Common myeloid progenitor, CD34-positive (primary cell): Measurements from ENCODE around the gene UBL5.

Experiments
- CTCF ChIA-PET: fragments of 350-600 bp; sonication (Branson Sonifier 250); formaldehyde crosslinking; loops from one replicate; lab custom pipeline; 2021; ENCODE audit warnings: antibody characterized with exemption; lab: Charles Lee
- POLR2A ChIA-PET: fragments of 350-600 bp; sonication (Branson Sonifier 250); formaldehyde crosslinking; loops from one replicate; lab custom pipeline; 2021; ENCODE audit warnings: antibody characterized with exemption; lab: Charles Lee
- DNase-seq, 3 donors: peaks; one replicate each; pipeline versions ENCODE4 v3.0.0 to v3.0.0-alpha.2; 2013
- H3K27ac ChIP-seq, 2 experiments: 1 replicate in 1 of 2; 2 replicates in 1 of 2; pipeline ENCODE4 v1.7.0; 2013; ENCODE audit warnings: inconsistent platforms in 2 of 2, low read length in 2 of 2, mild to moderate bottlenecking in 2 of 2, low read depth in 1 of 2, moderate library complexity in 1 of 2; ENCODE audit not compliant: severe bottlenecking in 2 of 2, insufficient read depth in 1 of 2, poor library complexity in 1 of 2
- H3K27me3 ChIP-seq, 5 experiments: replicated peaks in 2 of 5; 1 replicate in 3 of 5; 2 replicates in 2 of 5; pipeline versions ENCODE4 v1.6.1 to v1.7.0; 2013; ENCODE audit warnings: low read length in 4 of 5, mild to moderate bottlenecking in 2 of 5, moderate library complexity in 2 of 5, inconsistent platforms in 1 of 5; ENCODE audit not compliant: insufficient read depth in 5 of 5, control insufficient read depth in 4 of 5
- H3K36me3 ChIP-seq, 4 experiments: 1 replicate in 2 of 4; 2 replicates in 2 of 4; pipeline versions ENCODE4 v1.6.1 to v1.7.0; 2013; ENCODE audit warnings: low read length in 3 of 4, control low read depth in 1 of 4, mild to moderate bottlenecking in 1 of 4; ENCODE audit not compliant: control insufficient read depth in 4 of 4, insufficient read depth in 4 of 4
- H3K4me1 ChIP-seq, 4 experiments: 1 replicate in 3 of 4; 2 replicates in 1 of 4; pipeline versions ENCODE4 v1.6.1 to v1.7.1; 2013; ENCODE audit warnings: low read length in 3 of 4, mild to moderate bottlenecking in 3 of 4, control low read depth in 1 of 4, inconsistent platforms in 1 of 4, moderate library complexity in 1 of 4; ENCODE audit not compliant: control insufficient read depth in 4 of 4, insufficient read depth in 4 of 4; ENCODE audit errors: control extremely low read depth in 1 of 4
- H3K4me3 ChIP-seq, 7 experiments: 1 replicate in 4 of 7; 2 replicates in 3 of 7; pipeline versions ENCODE4 v1.5.1 to v1.7.0; 2013; ENCODE audit warnings: mild to moderate bottlenecking in 7 of 7, low read length in 6 of 7, moderate library complexity in 6 of 7, inconsistent platforms in 2 of 7, low read depth in 2 of 7, control low read depth in 1 of 7; ENCODE audit not compliant: insufficient read depth in 4 of 7, control insufficient read depth in 1 of 7; ENCODE audit errors: extremely low read depth in 1 of 7
- H3K9me3 ChIP-seq, 5 experiments: 1 replicate in 4 of 5; 2 replicates in 1 of 5; pipeline versions ENCODE4 v1.6.1 to v1.7.1; 2013; ENCODE audit warnings: low read length in 4 of 5, mild to moderate bottlenecking in 2 of 5, inconsistent platforms in 1 of 5, low read depth in 1 of 5, moderate library complexity in 1 of 5; ENCODE audit not compliant: control insufficient read depth in 4 of 5, insufficient read depth in 2 of 5; ENCODE audit errors: control extremely low read depth in 1 of 5
- WGBS: methylation state at CpG from one replicate; pipeline ENCODE4 v1.1.5; 2013; ENCODE audit not compliant: insufficient coverage; 5-methylcytosine and 5-hydroxymethylcytosine counted together

UBL5 gene

GRCh38 chr19:9857920-9858746, 30.4 kb downstream of the UBL5 start:
- peak; percentile 13 to 59 (median 49) for DNase-seq
- H3K27me3 ChIP-seq: no peaks in the 10 kb centered on the region
- WGBS: 46% methylated on average over 8 of the region's 10 CpGs
- H3K9me3 ChIP-seq: no peaks in the 10 kb centered on the region
- no peak overlapping the region for H3K4me3 ChIP-seq
- no peaks in the 10 kb centered on the region for H3K36me3 ChIP-seq
- peaks cover 0 to 15% (median 12%) of the 10 kb centered on the region in 4 experiments for H3K4me1 ChIP-seq
- POLR2A ChIA-PET: interaction anchor here (0.7 kb wide), 1 partner anchor 69 kb away, joined by 3 read pairs; no protein-coding TSS in a partner anchor
- H3K27ac ChIP-seq: no peak overlapping the region
- CTCF ChIA-PET: interaction anchor here (1.1 kb wide), 2 partner anchors 10 to 653 kb away, joined by 3 read pairs; no protein-coding TSS in a partner anchor

GRCh38 chr19:9858766-9859165, 31.0 kb downstream of the UBL5 start:
- DNase-seq: no peak
- Histone ChIP-seq H3K36me3 (no peaks in the 10 kb centered on the region), H3K9me3 (no peaks in the 10 kb centered on the region), H3K4me1 (peaks cover 0 to 15% (median 12%) of the 10 kb centered on the region in 4 experiments), H3K4me3 (no peak overlapping the region), H3K27ac (no peak overlapping the region), H3K27me3 (no peaks in the 10 kb centered on the region)
- ChIA-PET CTCF (interaction anchor here (1.1 kb wide), 1 partner anchor 9 kb away, joined by 3 read pairs; no protein-coding TSS in a partner anchor), POLR2A (interaction anchor here (0.7 kb wide), 1 partner anchor 68 kb away, joined by 3 read pairs; no protein-coding TSS in a partner anchor)

DNA sequence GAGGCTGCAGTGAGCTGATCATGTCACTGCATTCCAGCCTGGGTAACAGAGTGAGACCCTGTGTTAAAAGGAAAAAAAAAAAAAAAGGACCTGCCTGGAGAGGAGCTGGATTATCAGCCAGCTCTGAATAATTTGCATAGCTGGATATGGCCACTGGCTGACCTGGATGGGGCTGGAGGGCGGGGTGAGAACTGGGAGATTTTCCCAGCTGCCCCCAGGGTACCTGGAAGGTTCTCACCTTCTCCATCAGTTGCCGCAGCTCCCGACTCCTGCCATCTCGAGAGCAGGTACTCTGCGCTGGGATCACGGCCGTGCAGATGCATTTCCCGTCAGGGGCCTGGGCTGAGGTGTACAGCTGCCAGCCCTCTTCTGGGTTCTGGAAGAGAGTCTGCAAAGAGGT, 32.7 kb downstream of the UBL5 start:
- no peaks in the 10 kb centered on the region for H3K27me3 ChIP-seq
- no peak for DNase-seq
- peaks cover 0 to 15% (median 12%) of the 10 kb centered on the region in 4 experiments for H3K4me1 ChIP-seq
- no peaks in the 10 kb centered on the region for H3K9me3 ChIP-seq
- H3K4me3 ChIP-seq: no peak overlapping the region
- POLR2A ChIA-PET: no interaction called here
- no peaks in the 10 kb centered on the region for H3K36me3 ChIP-seq
- H3K27ac ChIP-seq: no peak overlapping the region
- WGBS: 84% methylated on average over 8 of the region's 8 CpGs
- CTCF ChIA-PET: interaction anchor here (0.8 kb wide), 1 partner anchor 140 kb away, joined by 3 read pairs; no protein-coding TSS in a partner anchor

- Histone ChIP-seq H3K4me1 (peaks cover 0 to 15% (median 12%) of the 10 kb centered on the region in 4 experiments), H3K4me3 (no peak overlapping the region), H3K27me3 (no peaks in the 10 kb centered on the region), H3K36me3 (no peaks in the 10 kb centered on the region), H3K27ac (no peak overlapping the region), H3K9me3 (no peaks in the 10 kb centered on the region)
- ChIA-PET CTCF (interaction anchor here (1.4 kb wide), 1 partner anchor 9 kb away, joined by 3 read pairs; no protein-coding TSS in a partner anchor), POLR2A (no interaction called here)
- DNase-seq: no peak
- WGBS: no CpG with 5 or more reads among the region's 1 CpG
These were observed 33.8 kb downstream of the UBL5 start for GRCh38 chr19:9861503-9861902.

DNA sequence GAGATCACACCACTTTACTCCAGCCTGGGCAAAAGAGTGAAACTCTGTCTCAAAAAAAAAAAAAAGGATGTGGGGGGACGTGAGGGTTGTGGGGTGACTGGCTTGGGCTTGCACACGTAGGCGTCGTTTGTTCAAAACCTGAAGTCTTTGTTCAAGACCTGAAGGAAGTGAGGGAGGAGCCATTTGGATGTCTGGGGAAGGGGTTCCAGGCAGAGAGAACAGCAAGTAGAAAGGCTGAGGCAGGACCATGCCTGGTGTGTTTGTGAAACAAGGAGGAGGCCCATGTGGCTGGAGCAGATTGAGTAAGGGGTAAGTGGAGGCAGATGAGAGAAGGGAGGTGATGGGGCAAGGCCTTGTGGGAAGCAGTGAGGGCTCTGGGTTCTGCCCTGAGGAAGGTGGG, 35.2 kb downstream of the UBL5 start:
- H3K4me3 ChIP-seq: no peak overlapping the region
- 66% methylated on average over 3 of the region's 4 CpGs for WGBS
- H3K36me3 ChIP-seq: no peaks in the 10 kb centered on the region
- no peak overlapping the region for H3K27ac ChIP-seq
- DNase-seq: no peak
- POLR2A ChIA-PET: no interaction called here
- peaks cover 0 to 6% (median 6%) of the 10 kb centered on the region in 4 experiments for H3K4me1 ChIP-seq
- CTCF ChIA-PET: interaction anchor here (1.4 kb wide), 1 partner anchor 8 kb away, joined by 3 read pairs; no protein-coding TSS in a partner anchor
- no peaks in the 10 kb centered on the region for H3K9me3 ChIP-seq
- H3K27me3 ChIP-seq: no peaks in the 10 kb centered on the region

DNA sequence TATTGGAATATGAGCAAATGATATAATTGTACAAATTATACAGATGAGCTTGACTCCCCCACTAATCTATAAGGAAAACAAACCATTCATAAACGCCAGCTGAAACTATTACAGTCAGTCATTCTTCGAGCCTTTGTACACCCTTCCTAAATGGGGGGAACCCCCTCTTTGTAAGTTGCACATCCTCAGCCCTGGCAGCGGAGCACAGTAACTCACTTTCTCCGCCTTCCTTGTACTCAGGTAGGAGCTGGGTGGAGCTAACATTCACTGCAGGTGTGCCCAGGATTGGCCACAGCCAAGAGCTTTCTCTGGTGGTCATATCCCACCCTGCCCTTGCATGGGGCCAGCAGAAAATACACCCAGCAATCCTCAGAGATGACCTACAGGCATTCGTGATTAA, 36.0 kb downstream of the UBL5 start:
- Histone ChIP-seq H3K9me3 (no peaks in the 10 kb centered on the region), H3K36me3 (no peaks in the 10 kb centered on the region), H3K27me3 (no peaks in the 10 kb centered on the region), H3K27ac (no peak overlapping the region), H3K4me3 (no peak overlapping the region), H3K4me1 (no peaks in the 10 kb centered on the region)
- CTCF ChIA-PET: no interaction called here
- POLR2A ChIA-PET: no interaction called here
- DNase-seq: no peak
- 80% methylated on average over 3 of the region's 5 CpGs for WGBS
